GM19328 (cell line): ENCODE results near the gene ORAI2.
"Not testable (repeated sequence)": the region's sequence is repeated elsewhere in the genome, so short reads cannot be mapped to it uniquely, and the experiment has no call there.

Source experiments
- ATAC-seq: cut with Tn5 transposase; IDR thresholded peaks from one replicate; pipeline ENCODE4 v1.9.1; 2021; ENCODE audit warnings: mild to moderate bottlenecking, moderate library complexity; ENCODE audit not compliant: unreplicated experiment

The ORAI2 gene

DNA sequence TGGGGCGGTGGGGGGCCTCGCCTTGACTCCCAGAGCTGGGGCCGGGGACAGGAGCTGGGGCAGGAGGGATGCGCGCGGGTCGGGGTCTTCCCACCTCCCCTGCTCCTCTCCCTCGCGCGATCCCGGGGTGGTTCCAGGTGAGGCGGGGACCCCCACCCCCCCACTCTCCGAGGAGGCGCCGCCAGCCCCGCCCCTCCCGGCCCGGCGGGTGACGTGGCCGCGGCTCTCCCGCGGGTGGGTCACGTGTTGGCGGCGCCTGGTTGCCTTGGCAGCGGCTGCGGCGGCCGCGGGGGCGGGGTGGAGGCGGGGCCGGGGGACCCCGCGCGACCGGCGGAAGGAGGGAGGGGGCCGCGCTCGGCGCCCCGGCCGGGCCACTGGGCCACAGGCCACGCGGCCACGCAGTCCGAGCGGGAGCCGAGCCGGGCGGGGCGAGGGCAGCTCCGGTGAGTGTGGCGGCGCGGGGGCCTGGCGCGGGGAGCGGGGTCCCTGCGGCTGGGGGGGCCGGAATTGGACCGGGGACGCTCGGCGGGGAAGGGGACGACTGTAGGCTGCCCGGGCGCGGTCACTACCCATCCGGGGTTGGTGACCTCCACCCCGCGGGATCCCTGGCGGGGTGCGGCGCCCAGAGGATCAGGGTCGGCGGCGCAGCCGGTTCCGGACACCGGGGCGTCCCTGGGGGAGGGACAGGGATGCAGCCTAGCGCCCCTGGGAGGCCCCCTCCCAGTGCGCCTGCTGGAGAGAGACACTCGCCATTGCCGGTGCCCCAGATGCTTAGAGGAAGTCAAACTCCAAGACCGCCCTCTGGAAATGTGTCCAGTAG is at the start of gene ORAI2:
Gene ORAI2, plus strand, starts transcription at position 357 of the 820 bp plus-strand sequence. CDS start 5,382 bp downstream, outside the sequence.
- ATAC-seq, result peak; percentile 58

DNA sequence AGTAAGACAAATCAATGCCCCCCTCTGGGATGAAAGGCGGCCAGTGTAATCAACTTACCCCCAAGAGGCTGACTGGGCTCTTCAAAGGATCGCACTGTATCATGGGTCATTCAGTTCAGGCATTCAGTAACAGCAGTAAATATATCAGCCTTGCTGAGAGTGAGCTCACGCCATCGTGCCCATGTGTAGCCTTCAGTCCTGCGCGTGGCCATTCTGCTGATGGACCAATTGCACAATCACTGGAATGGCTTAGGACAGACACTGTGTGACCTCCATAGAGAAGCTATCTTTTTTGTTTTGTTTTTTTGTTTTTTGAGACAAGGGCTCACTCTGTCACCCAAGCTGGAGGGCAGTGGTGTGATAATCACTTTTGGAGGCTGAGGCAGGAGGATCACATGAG is 46.3 kb upstream of the ORAI2 start:
- no peak for ATAC-seq

DNA sequence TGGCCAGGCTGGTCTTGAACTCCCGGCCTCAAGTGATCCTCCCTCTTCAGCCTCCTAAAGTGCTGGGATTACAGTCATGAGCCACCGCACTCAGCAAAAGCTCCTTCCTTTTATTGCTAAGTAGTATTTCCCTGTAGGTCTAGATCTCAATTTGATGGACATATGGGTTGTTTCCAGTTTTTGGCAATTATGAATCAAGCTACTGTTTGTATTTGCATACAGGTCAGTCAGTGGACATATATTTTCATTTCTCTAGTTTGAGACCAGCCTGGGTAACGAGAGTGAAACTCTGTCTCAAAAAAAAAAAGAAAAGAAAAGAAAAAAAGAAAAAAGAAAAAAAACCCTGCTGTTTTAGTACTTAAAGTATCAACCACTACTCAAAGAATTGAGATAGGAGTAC is 43.6 kb upstream of the ORAI2 start:
- no peak for ATAC-seq

DNA sequence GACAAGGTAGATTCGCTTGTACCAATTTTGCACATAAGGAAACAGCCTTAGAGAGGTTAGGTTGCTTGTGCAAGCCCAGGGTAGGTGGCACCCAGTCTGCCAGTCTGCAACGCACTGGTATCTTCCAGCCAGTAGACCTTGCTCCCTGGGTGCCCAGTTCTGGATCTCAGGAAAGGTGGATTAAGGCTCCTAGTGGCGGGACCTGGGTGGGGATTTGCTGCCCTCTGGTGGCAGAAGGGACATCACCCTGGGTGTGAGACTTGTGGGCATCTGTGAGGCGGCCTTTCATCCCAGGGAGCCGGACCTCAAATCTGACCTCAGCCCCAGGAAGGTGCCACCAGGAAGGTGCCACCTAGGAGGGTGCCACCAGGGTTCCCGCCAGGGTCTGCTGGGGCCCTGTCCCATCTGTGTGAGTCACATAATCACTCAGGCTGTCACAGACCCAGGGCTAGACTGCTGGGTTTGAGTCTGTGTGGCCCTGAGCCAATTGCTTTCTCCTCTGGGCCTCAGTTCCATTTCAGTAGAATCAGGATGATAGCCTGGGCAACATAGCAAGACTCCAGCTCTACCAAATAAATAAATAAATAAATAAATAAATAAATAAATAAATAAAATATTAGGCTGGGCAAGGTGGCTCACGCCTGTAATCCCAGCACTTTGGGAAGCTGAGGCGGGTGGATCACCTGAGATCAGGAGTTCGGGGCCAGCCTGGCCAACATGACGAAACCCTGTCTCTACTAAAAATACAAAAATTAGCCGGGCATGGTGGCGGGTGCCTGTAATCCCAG is 42.5 kb upstream of the ORAI2 start:
- ATAC-seq, result no peak

DNA sequence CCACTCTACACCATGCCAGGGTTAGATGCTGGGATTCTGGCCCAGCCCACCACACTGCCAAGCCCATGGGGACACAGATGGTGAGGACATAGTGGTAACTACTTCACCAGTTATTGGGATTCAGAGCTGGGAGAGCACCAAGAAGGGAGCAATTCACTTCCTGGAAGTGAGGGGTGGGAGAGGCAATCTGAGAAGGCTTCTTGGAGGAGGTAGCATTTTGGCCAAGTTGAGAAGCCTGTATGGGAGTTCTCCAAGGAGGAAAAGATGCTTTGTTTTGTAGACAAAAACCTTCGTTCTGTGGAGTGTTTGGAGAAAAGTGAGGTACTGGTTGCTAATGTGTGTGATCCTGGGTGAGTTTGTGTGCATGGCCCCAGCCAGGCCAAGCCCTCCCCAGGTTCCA is 41.0 kb upstream of the ORAI2 start:
- ATAC-seq, result no peak

DNA sequence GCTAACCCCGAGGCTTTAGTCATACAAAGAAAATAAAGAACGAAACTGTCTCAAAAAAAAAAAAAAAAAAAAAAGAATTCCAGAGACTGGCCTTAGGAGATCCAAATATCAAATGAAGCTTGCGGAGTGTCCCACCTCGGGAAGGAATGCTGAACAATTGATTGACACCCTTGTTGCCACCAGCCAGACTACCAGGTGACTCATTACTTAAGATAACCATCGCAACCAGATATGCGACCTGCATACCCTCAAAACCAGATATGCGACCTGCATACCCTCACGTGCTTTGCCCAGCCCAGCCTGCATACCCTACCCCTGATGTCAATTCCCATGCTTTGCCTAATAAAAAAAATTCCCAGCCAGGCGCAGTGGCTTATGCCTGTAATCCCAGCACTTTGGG is 39.9 kb upstream of the ORAI2 start:
- ATAC-seq, result no peak

DNA sequence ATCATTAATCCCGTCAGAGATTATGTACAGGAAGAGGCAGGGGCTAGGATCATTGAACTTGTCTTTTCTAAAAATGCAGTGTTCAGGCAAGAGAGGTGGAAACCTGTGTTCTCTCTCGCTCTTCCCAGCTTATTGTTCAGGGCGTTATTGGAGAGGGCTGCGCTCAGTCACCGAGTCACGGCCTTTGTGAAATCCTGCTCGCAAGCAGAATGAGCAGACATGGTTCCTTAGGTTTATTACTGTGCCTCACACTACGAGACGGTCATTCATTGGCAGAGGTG is 37.8 kb upstream of the ORAI2 start:
- ATAC-seq, result no peak

DNA sequence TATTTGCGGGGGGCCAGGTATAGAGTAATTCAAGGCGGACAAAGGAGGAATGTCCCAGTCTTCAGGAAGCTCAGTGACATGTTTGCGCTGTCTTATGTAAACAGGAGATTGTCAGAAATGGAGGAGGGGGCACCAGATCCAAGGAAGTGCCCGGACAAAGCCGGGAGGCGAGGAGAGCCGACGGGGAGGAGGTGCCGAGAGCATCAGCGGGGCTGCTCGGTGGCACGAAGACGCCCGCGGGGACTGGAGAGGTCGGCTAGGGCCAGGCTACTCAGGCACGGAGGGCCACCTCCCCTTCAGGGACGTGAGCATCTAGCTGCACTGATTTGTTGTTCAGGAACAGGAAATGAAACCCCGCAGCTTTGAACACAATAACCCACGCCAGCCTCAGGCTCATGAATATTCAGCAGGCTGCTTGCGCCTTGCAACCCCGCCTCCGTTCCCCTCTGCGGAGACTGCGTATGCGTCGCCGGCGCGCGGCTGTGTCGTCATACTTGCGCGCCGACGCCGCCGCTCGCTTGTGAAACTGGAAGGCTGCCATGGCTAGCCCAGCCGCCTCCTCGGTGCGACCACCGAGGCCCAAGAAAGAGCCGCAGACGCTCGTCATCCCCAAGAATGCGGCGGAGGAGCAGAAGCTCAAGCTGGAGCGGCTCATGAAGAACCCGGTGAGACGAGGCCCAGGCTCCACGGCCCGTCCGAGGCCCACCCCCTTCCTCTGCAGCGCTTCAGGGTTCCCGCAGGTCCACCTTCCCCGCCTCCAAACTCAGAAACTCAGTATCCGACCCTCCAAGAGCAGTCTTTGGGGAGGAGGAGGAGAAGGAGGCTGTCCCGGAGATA is 37.3 kb upstream of the ORAI2 start, which contains the start of gene PRKRIP1:
Gene PRKRIP1, plus strand, starts transcription at position 491 of the 837 bp plus-strand sequence. Its CDS starts 49 bp downstream, at position 540.
- ATAC-seq, result peak; percentile 99

DNA sequence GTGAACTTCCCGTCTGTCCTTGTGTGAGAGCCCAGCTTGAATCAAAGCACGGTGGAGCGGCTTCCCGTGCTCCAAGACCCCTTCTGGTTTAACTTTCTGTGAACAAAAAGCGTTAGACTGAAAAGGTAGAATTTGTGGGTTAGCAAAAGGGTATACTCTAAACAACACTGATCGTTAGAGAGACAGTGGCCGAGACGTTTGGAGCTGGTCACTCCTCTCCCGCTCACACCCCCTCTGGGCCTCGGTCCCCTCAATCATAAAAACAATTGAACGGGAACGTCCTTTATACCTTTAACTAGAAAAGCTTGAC is 36.7 kb upstream of the ORAI2 start:
- ATAC-seq, result no peak

DNA sequence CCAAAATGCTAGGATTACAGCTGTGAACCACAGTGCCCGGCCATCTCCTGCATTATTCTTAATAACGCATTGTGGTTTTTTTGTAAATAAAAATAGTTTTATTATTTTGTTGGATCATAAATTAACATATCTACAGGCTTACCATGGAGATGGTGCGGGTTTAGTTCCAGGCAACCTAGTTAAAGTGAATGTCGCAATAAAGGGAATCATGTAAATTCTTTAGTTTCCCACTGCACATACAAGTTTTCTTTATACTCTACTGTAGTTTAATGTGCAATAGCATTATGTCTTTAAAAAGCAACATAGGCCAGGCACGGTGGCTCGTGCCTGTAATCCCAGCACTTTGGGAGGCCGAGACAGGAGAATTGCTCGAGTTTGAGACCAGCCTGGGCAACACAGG is 34.8 kb upstream of the ORAI2 start:
- ATAC-seq, result no peak

DNA sequence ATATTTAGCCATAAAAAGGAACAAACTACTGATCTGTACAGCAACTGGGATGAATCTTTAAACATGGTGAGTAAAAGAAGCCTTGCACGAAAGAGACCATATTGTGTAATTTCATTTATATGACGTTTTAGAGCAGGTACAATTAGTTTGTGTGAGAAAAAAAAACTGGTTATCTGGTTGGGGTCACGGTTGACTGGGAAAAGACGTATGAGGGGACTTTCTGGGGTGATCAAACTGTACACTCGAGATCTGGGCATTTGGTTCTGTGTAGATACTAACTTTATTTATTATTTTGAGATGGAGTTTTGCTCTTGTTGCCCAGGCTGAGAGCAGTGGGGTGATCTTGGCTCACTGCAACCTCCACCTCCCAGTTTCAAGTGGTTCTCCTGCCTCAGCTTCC is 33.0 kb upstream of the ORAI2 start:
- ATAC-seq, result no peak

DNA sequence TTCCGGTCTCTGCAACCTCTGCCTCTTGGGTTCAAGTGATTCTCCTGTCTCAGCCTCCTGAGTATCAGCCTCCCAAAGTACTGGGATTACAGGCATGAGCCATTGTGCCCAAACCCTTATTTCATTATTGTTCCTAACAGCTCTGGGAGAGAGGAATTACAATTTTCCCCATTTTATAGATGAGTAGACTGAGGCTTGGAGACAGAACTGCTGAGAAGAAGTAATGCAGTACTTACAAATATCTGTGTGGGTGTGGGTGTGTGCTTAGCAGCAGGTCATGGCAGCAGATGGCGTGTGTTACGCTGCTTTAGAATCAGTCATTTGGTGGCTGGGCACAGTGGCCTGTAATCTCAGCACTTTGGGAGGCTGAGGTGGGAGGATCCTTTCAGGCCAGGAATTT is 29.8 kb upstream of the ORAI2 start:
- no peak for ATAC-seq

DNA sequence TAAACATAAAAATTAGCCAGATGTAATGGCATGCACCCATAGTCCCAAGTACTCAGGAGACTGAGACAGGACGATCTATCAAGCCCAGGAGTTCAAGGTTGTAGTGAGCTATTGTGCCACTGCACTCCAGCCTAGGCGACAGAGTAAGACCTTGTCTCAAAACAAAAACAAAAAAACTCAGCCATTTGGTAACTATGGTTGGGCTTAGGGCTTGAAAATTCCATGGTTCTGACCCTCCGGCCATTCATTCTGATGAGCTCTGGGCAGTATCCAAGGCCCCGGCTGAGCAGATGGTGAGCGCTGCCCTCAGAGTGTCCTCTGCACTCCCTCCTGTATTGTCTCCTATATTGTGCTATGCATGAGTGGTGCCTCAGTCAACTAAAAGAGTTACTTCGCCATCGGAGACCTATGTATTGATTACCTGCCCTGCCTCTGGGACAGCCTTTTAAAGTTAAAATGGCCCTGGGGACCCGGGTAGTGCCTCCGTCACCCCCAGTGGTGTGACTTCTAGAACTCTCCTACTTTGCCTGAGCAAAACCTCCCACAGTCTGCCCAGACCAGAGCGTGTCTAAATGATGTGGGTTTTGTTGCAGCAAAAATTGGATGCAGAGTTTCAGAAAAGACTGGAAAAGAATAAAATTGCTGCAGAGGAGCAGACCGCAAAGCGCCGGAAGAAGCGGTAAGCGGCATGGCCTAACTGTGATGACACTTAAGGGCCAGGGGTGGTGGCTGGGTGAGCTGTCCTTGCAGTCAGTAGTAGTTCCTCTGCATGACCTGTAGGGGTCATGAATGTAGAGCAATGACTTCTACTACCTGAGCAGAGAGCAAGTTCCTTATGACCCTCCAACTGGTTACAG is 29.1 kb upstream of the ORAI2 start:
- no peak for ATAC-seq

DNA sequence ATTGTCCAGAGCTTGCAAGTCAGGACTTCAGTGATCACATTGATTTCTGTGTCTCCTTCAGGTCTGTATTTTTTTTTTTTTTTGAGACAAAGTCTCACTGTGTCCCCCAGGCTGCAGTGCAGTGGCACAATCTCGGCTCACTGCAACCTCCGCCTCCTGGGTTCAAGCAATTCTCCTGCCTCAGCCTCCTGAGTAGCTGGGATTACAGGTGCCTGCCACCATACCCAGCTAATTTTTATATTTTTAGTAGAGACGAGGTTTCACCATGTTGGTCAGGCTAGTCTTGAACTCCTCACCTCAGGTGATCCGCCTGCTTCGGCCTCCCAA is 28.6 kb upstream of the ORAI2 start:
- ATAC-seq, result not testable (repeated sequence)

DNA sequence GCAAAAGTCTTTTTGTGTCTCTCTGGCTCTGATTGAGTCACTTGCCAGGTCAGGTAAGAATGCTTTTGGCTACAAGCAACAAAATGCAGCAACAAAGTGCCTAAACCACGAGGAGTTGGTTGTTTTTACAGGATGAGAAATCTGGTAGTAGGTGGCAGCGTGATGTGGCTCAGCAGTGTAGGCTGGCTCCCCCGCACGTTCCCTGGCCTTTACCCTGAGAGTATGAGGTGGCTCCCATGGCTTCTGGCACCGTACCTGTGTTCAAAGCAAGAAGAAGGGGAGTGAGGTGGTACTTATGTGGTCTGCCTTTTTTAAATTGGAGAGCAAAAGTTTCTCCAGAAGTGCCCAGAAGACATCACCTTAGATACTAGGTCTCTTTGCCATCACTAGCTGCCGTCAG is 25.5 kb upstream of the ORAI2 start:
- ATAC-seq, result no peak

DNA sequence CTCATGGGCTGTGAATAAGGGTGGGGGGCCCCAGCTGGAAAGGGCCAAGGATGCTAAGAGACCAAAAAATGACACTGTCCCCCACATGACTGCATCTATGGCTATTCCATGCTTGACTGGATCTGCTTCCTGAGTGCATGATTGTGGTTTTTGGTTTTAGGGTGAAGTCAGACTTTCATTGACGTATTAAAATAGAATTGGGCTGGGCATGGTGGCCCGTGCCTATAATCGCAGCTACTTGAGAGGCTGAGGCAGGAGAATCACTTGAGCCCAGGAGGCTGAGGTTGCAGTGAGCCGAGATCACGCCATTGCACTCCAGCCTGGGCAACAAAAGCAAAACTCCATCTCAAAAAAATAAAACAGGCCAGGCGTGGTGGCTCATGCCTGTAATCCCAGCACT is 24.8 kb upstream of the ORAI2 start:
- ATAC-seq, result peak; percentile 38

DNA sequence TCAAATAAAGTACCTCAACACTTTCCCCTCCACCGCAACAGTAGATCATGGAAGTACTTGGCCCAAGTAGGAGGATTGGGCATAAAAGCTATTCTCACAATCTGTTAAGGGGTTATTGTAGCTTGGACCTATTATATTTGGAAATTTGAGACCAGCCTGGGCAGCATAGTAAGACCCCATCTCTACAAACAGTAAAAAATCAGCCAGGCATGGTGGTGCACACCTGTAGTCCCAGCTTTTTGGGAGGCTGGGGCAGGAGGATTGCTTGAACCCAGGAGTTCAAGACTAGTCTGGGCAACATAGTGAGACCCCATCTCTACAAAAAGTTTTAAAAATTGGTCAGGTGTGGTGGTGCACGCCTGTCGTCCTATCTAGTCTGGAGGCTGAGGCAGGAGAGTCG is 24.0 kb upstream of the ORAI2 start:
- no peak for ATAC-seq

DNA sequence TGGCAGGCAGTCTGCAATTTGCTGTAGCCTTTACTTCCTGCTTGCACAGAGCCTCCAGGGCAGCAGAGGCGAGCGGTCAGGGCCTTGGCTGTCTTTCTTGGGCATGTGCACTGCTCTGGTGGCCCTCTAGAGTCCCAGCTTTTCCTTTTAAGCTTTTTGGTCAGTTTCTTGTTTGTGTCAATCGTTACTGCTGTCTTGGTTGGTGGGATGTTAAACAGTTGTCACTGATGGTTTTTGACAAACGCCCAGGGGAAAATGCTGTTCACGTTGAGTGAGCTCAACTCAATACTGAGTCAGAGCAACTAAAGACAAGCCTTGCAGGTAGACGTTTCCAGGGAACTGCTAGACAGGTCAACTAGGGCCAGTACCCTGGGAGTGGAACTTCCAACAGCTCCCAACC is 23.3 kb upstream of the ORAI2 start:
- no peak for ATAC-seq

DNA sequence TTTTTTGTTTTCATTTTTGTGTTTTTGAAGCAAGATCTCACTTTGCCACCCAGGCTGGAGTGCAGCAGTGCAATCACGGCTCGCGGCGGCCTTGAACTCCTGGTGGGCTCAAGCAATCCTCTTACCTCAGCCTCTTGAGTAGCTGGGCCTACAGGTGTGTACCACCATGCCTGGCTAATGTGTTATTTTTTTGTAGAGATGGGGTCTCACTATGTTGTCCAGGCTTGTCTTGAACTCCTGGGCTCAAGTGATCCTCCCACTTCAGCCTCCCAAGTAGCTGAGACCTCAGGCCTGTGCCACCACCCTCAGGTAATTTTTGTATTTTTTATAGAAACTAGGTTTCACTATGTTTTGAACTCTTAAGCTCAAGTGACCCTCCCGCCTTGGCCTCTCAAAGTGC is 22.5 kb upstream of the ORAI2 start:
- ATAC-seq, result no peak

DNA sequence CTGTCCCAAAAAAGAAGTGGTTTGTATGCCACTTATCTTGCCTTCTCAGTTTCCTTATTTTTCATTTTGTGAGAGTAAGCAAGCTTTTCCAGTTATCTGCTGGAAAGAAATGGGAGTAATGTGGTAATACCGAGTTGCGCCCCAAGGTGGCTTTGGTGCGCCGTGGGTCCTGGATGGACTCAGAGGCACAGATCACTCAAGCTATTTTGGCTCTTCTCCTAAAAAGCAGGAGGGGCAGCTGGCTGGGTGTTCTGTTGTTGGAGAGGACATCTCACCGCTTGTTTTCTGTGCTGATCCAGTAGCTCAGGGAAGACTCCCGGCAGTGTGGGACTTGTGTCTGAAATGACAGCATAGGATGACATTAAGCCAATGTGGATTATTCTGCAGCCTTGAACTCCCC is 20.8 kb upstream of the ORAI2 start:
- ATAC-seq, result no peak

DNA sequence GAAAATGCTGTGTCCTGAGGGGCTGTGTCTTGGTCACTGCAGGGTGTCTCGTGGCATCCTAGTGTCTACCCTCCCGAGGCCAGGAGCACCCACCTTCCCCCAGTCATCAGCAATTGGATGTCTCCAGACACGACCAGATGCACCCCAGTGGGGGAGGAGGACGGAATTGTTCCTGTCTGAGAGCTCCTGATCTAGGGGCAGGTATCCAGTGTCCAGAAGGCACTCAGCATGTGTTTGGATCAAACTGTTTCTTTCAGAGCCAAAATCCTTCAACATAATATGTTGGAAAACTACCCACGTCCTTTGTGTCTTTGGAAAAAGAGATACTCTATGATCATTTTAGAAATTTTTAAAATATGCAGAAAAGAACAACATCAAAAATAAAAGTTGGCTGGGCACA is 20.3 kb upstream of the ORAI2 start:
- ATAC-seq, result no peak
